HepG2 (cell line): ENCODE results near the gene THSD1. TPM values are rescaled to one million over a fixed set of nuclear protein-coding genes. Genes with fewer than 3 reads are reported as not detected.

Experiments
- ARID2 ChIP-seq: sonication (generic); formaldehyde crosslinking; IDR thresholded peaks from 2 replicates; pipeline ENCODE4 v1.8.1; 2022; ENCODE audit warnings: mild to moderate bottlenecking, missing genetic modification reagents, borderline replicate concordance
- CSRNP2 ChIP-seq: sonication (generic); formaldehyde crosslinking; conservative IDR thresholded peaks from 2 replicates; pipeline ENCODE4 v1.8.0; 2022; ENCODE audit warnings: low read depth, missing genetic modification reagents
- DZIP1 ChIP-seq: sonication (generic); formaldehyde crosslinking; IDR thresholded peaks from 2 replicates; pipeline ENCODE4 v1.5.0; 2020; ENCODE audit warnings: mild to moderate bottlenecking, missing genetic modification reagents
- FUBP1 ChIP-seq: sonication (generic); formaldehyde crosslinking; IDR thresholded peaks from 2 replicates; pipeline ENCODE4 v1.5.1; 2020; ENCODE audit warnings: missing genetic modification reagents, mild to moderate bottlenecking, borderline replicate concordance
- KAT7 ChIP-seq: IDR thresholded peaks from 2 replicates; pipeline ENCODE4 v1.6.1; 2018; ENCODE audit warnings: borderline replicate concordance, missing compliant biosample characterization
- MATR3 ChIP-seq: sonication (generic); formaldehyde crosslinking; IDR thresholded peaks from 2 replicates; pipeline ENCODE4 v1.4.0; 2020; ENCODE audit warnings: missing genetic modification reagents
- RBM22 ChIP-seq: fragments of 200-400 bp; formaldehyde crosslinking; optimal IDR thresholded peaks from 2 replicates; pipeline ENCODE3; 2017; ENCODE audit warnings: mild to moderate bottlenecking, low read length, moderate library complexity
- RCOR2 ChIP-seq: IDR thresholded peaks from 2 replicates; pipeline ENCODE4 v1.6.1; 2016; ENCODE audit warnings: missing biosample characterization, missing genetic modification reagents
- RNF2 ChIP-seq: fragments of 450-650 bp; conservative IDR thresholded peaks from 2 replicates; pipeline ENCODE4 v1.6.1; 2016; ENCODE audit warnings: low read depth
- SATB2 ChIP-seq: sonication (generic); formaldehyde crosslinking; IDR thresholded peaks from 2 replicates; pipeline ENCODE4 v1.5.0; 2020; ENCODE audit warnings: missing genetic modification reagents
- SOX6 ChIP-seq, 2 experiments: fragments of 450-650 bp in 1 of 2; sonication (generic) in 1 of 2; formaldehyde crosslinking in 1 of 2; IDR thresholded peaks; 2 replicates each; pipeline versions ENCODE4 v1.4.0 to v1.6.1; 2017 to 2020; ENCODE audit warnings: antibody characterized with exemption in 1 of 2, mild to moderate bottlenecking in 1 of 2, missing genetic modification reagents in 1 of 2
- ZBTB20 ChIP-seq: sonication (generic); formaldehyde crosslinking; IDR thresholded peaks from 2 replicates; pipeline ENCODE4 v1.8.1; 2023; ENCODE audit warnings: missing genetic modification reagents, low read depth, mild to moderate bottlenecking, borderline replicate concordance
- ZBTB26 ChIP-seq: IDR thresholded peaks from 2 replicates; pipeline ENCODE4 v1.6.1; 2016; ENCODE audit warnings: missing compliant biosample characterization, missing genetic modification reagents, borderline replicate concordance
- ZNF234 ChIP-seq: sonication (generic); formaldehyde crosslinking; conservative IDR thresholded peaks from 2 replicates; pipeline ENCODE4 v1.5.1; 2020; ENCODE audit warnings: mild to moderate bottlenecking, missing genetic modification reagents
- ZNF263 ChIP-seq: sonication (generic); formaldehyde crosslinking; IDR thresholded peaks from 2 replicates; pipeline ENCODE4 v1.4.0; 2020; ENCODE audit warnings: missing genetic modification reagents
- ZNF44 ChIP-seq: sonication (generic); formaldehyde crosslinking; IDR thresholded peaks from 2 replicates; pipeline ENCODE4 v1.5.1; 2020; ENCODE audit warnings: mild to moderate bottlenecking, missing genetic modification reagents
- ZNF543 ChIP-seq: sonication (generic); formaldehyde crosslinking; IDR thresholded peaks from 2 replicates; pipeline ENCODE4 v1.4.0; 2020; ENCODE audit warnings: mild to moderate bottlenecking, missing genetic modification reagents
- ZNF83 ChIP-seq: sonication (generic); formaldehyde crosslinking; IDR thresholded peaks from 2 replicates; pipeline ENCODE4 v1.4.0; 2020; ENCODE audit warnings: missing genetic modification reagents, mild to moderate bottlenecking, borderline replicate concordance
- ZSCAN29 ChIP-seq: sonication (generic); formaldehyde crosslinking; conservative IDR thresholded peaks from 2 replicates; pipeline ENCODE4 v1.4.0; 2020; ENCODE audit warnings: mild to moderate bottlenecking, missing genetic modification reagents
- polyA plus RNA-seq, 8 experiments: library from polyadenylated mRNA; depleted of rRNA in 3 of 8; stranded (reverse) in 7 of 8; unstranded in 1 of 8; fragments of >200 nt; fragmentation: Illumina TruSeq in 4 of 8; extraction: Trizol in 4 of 8; gene quantifications; 2 replicates each; pipeline versions ENCODE4 v1.2.1 to v1.2.3, GENCODE V29; 2011 to 2016; ENCODE audit warnings: low read depth in 4 of 8, missing spikeins in 1 of 8, mixed read lengths in 1 of 8; ENCODE audit not compliant: insufficient read depth in 1 of 8
- total RNA-seq, 5 experiments: library from RNA; depleted of rRNA; stranded (reverse); fragments of >200 nt; fragmentation: Illumina TruSeq; extraction: Trizol; gene quantifications; 2 replicates each; pipeline ENCODE4 v1.2.3, GENCODE V29; 2016; ENCODE audit warnings: low read depth in 1 of 5
- TF ChIP-seq, protein P1 (sequence below): sonication (generic); formaldehyde crosslinking; IDR thresholded peaks from 2 replicates; pipeline ENCODE4 v1.4.0; 2020; ENCODE audit warnings: low read depth, mild to moderate bottlenecking, missing genetic modification reagents
- TF ChIP-seq, protein P2 (sequence below): sonication (generic); formaldehyde crosslinking; IDR thresholded peaks from 2 replicates; pipeline ENCODE4 v1.5.0; 2020; ENCODE audit warnings: missing genetic modification reagents, mild to moderate bottlenecking, borderline replicate concordance

The THSD1 gene
- total and polyA plus RNA-seq, 2 of the 13 experiments (the other 11 are each of a cell fraction or from before 2014, with no cell fraction given) = 0.11 to 0.15 TPM

DNA sequence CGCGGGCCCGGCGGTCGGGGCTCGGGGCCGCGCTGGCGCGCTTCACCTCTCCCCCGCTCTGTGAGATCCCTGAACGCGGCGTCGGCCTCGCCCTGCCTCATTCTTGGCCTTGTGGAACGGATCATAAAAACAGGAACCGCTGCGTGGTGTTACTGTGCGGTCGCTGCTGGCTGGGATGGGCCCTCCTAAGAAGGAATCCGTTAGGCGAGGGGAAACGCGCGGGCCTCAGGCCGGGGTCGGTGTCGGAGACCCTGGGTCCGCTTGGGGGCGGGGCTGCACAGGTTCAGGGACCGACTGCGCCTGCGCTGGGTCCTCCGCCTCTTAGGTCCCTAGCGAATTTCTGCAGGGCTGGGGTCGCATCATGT, 49.7 kb upstream of the THSD1 start (continued):
- TF ChIP-seq ZSCAN29 (CRISPR knock-in tag) (no peak), RBM22 (no peak), CSRNP2 (CRISPR knock-in tag) (no peak), ZBTB26 (0 out of 2 replicates have a peak, but pooled peaks have one; percentile 51), KAT7 (CRISPR knock-in tag) (0 out of 2 replicates have a peak, but pooled peaks have one; percentile 42), ARID2 (peak; percentile 85; the same call in 1 of the 2 replicates), RCOR2 (CRISPR knock-in tag) (no peak), MATR3 (CRISPR knock-in tag) (no peak), ZNF234 (no peak), ZNF543 (no peak), FUBP1 (CRISPR knock-in tag) (no peak), SATB2 (no peak), ZNF263 (CRISPR knock-in tag) (no peak), ZNF83 (CRISPR knock-in tag) (no peak), DZIP1 (no peak), SOX6 (IDR thresholded peaks at IDR 0.05) (no peak), SOX6 (CRISPR knock-in tag; IDR thresholded peaks at IDR 0.05) (no peak), ZNF44 (CRISPR knock-in tag) (no peak), ZBTB20 (CRISPR knock-in tag) (no peak), RNF2 (no peak)
- TF ChIP-seq, protein P1, sequence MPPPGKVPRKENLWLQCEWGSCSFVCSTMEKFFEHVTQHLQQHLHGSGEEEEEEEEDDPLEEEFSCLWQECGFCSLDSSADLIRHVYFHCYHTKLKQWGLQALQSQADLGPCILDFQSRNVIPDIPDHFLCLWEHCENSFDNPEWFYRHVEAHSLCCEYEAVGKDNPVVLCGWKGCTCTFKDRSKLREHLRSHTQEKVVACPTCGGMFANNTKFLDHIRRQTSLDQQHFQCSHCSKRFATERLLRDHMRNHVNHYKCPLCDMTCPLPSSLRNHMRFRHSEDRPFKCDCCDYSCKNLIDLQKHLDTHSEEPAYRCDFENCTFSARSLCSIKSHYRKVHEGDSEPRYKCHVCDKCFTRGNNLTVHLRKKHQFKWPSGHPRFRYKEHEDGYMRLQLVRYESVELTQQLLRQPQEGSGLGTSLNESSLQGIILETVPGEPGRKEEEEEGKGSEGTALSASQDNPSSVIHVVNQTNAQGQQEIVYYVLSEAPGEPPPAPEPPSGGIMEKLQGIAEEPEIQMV (CRISPR knock-in tag) = no peak
- TF ChIP-seq, protein P2, sequence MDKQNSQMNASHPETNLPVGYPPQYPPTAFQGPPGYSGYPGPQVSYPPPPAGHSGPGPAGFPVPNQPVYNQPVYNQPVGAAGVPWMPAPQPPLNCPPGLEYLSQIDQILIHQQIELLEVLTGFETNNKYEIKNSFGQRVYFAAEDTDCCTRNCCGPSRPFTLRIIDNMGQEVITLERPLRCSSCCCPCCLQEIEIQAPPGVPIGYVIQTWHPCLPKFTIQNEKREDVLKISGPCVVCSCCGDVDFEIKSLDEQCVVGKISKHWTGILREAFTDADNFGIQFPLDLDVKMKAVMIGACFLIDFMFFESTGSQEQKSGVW (CRISPR knock-in tag) = no peak
